ENCODE data around the gene GRB14.
"Not testable (repeated sequence)": the region's sequence is repeated elsewhere in the genome, so short reads cannot be mapped to it uniquely, and the experiment has no call there.

Gene GRB14

DNA sequence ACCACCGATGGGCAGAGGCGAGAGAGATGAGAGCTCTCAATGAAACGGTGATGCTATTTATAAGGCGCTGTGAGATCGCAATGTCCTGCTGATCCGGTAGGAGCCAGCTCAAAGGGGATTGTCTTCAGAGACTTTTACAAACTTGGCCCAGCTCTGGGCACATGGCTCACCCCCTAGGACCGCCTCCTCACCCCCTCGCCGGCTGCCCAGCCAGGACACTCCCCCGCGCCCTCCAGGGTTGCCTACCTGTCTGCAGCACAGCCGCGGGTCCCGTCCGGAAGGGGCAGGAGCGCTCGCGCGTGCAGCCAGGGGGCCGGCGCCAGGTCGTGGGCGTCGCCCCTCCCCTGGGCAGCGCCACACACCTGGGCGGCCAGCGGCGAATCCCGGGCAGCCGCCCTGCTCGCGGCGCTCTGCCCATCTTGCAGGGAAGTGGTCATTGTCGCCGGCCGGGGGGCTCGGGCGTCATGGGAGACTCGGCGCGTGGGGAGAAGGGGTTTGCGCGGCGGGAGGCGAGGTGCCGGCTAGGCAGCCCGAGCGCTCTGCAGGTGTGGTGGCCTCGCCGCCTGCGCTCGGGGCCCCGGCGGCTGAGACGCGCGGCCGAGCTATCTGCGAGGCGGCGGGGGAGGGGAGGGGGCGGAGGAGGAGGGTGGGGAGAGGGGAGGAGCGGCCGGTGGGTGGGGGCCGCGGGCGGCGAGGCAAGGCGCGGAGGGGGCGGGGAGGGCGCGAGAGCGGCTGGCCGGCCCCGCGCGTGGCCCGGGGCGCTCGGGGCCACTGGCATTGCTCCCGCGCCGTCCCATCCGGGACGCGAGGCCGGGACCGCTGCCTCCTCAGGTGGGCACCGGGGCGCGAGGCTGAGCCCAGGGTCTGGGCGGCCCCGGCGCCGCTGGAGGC, at the start of gene GRB14:
TSS of gene GRB14 (minus strand) at position 610 of the 891 bp plus-strand sequence. CDS start at position 437, 173 bp downstream.
- no peak for DNase-seq (ENCODE audit: low read depth, low spot score)

DNA sequence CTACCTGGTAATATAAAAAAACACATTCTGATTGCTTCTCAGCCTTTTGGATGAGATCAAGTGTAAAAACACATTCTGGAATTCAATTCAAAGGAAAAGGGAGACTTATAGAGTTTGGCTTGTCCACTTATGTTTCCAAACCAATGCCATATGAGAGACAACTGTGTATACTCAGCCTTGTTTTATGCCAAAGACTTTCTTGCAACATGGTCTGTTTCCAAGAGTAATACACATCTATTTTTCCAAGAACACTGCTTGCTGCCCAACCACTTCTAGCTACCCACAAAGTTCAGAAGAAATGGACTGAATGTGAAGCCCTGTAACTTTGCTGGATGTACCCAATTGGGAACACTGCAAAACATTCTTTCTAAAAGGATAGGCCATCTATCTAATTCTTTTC, 48.0 kb upstream of the GRB14 start:
- DNase-seq (ENCODE audit: low read depth, low spot score): no peak

DNA sequence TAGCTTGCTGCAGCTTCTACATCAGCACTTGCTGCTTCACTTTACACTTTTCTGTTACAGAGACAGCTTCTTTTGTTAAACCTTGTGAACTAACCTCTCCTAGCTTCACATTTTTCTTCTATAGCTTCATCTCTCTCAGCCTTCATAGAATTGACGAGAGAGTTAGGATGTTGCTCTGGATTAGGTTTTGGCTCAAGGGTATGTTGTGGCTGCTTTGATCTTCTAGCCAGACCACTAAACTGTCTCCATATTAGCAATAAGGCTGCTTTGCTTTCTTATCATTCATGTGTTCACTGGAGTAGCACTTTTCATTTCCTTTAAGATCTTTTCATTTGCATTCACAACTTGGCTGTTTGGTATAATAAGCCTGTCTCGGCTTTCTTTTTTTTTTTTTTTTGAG, 46.3 kb upstream of the GRB14 start:
- no peak for DNase-seq (ENCODE audit: low read depth, low spot score)

DNA sequence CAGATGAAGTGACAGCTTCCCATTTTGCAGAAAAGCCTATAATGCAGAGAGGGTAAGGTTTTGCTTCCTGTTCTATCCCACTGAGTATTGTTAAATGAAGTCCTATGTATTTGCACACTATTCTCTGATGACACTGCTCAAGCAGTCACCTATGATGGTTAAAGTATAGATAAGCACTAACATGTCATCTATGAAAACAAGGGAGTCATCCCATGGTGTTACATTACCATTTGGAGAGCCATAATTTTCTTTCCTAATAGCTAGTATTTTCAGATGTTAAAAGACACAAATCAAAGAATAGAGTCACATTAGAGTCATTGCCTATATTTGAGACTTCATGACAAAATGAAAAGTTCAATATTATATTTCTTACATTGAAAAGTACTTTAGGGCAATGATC, 42.8 kb upstream of the GRB14 start:
- no peak for DNase-seq (ENCODE audit: low read depth, low spot score)

DNA sequence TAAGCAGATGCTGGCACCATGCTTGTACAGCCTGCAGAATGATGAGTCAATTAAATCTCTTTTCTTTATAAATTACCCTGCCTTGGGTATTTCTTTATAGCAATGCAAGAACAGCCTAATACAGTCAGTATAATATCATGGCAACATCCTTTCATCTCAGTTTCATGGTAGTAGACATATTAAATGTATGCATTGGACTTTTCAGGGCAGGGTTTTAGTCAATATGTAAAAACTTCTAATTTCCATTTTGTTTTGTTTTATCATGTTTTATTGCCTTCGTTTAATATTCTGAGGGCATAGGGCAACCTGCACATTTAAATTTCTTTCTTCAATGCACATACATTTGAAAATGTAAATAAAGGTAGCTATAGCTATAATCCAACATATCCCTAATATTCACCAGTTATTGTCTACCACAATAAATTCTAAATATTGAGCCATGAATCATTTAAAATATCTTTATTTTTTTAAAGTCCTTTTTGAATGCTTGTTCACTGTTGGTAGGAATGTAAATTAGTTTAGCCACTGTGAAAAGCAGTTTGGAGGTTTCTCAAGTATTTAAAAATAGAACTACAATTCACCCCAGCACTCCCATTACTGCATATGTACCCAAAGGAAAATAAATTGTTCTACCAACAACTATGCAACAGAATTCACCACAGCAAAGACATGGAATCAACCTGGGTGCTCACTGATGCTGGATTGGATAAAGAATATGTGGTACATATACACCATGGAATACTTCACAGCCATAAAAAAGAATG, 41.8 kb upstream of the GRB14 start:
- no peak for DNase-seq (ENCODE audit: low read depth, low spot score)

DNA sequence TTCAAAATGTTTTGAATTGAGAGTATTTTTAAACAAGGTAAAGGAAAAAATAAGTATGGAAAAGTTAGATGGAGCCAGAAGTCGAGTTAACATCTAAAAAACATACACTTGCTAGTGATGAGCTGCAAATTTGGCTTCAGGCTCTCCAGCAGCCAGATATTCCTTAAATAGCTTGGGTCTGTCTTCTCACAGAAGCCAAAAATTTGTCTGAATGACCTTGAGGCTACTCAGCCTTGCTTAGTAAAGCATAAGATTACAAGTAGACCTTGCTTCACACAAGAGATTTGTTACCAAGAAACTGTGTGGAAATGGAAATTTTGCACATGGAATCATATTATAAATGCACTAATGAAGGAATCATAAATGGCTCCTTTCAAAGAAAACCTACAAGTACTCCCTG, 40.8 kb upstream of the GRB14 start:
- DNase-seq (ENCODE audit: low read depth, low spot score): no peak

DNA sequence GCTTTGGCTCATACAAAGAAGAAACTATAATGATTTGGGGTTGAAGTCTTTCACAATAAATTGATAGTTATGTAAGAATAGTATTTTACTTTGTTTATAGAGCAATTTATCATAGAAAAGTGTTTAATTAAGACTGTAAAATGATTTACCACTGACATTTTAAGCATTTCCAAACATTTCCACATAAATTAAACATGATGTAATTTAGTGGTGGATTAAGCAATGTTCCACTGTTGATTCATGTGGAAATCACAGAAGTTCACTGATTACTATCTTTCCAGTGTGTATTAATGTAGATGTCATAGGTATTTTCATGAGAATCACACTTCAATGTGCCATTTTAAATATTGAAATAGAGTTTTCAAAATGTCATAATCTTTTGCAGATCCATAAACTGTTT, 40.1 kb upstream of the GRB14 start:
- DNase-seq (ENCODE audit: low read depth, low spot score): no peak

DNA sequence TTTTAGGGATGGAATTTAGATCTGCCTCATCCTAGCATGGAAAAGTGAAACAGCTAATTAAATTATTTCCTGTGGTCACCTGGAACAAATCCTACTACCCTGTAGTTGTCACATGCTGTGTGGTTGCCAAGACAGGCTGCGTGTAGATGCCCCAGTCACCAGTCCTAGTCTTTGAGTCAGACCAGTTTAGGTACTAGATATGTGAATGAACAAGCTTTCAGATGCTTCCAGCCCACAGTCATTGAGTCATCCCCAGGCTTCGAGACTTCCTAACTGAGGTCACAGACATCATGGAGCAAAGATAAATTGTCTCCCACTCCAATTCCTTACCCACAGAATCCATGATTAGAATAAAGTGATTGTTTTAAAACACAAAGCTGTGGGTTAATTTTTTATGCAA, 35.8 kb upstream of the GRB14 start:
- DNase-seq (ENCODE audit: low read depth, low spot score): no peak

DNA sequence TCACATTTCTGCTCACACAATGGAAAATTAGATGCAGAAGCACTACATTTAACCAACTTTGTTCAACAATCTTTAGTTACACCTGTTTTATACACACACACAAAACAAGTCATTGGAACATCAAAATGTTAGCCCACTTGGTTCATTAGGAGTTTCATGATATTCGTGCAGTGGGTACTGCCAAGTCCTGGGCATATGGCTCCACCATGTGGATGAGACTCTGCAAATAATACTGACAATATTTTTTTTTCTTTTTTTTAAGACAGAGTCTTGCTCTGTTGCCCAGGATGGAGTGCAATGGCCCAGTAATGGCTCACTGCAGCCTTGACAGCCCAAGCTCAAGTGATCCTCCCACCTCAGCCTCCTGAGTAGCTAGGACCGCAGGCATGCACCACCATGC, 34.5 kb upstream of the GRB14 start:
- no peak for DNase-seq (ENCODE audit: low read depth, low spot score)

DNA sequence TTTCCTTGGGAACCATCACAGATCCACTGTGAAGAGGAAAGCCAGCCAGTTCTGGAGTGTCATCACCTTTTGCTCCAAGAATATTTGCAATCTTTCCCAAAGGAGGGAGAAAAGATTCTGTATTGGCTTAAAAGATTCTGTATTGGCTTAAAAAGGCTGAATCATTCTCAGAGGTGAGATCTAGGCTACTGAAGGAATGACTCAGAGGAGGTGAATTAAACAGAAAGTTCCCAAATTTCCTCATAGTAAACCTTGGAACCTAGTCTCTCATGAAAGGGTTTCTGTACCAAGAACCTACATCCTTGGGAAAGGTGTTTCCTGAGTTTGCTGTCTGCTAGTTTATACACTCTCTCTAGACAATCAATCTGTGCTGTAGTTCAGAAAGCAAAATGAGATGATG, 34.1 kb upstream of the GRB14 start:
- DNase-seq (ENCODE audit: low read depth, low spot score): no peak

DNA sequence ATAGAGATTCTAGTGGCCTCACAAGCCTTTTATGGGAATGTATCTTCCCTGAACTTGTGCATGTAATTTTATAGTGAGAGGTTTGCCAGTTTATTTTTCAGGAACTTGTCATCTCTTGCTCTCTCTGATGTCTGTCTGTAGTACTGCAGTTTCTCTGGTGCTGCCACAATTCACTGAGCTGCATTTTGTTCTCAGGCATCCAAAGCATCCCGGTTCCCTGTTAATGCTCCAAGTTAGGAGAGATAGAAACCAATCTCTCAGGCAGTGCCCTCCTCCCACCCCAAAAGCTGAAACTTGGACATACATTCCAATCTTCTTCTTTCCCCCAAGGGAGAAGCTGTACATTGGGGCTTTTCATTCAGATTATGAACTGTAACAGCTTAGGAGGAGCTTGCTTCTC, 30.1 kb upstream of the GRB14 start:
- no peak for DNase-seq (ENCODE audit: low read depth, low spot score)

DNA sequence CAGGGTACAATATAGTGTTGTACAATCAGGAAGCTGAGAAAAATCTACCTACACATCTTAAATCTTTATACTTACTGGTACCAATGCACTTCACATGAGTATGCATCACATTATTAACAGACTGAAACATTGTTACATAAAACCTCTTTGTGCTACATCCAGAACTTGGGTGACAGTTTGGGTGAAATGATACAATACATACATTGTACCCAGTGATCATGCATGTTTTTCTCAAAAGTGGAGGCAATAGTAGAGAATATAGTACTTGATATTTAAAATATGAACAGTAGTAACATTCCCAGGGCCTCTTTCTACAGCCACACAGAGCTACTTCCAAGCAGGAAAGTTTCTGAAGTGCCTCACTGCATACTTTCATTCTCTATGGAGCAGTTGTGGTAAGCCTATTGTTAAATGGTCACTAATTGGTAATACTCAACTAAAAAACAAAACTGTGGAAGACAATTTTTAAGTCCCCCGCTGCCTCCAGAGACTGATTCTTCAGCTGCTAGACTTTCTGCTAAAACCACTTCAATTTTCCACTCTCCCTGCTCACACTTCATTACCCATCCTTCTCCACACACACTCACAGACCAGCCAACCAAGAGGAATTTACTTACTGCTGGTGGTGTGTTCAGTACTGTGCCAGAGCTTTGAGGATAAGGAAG, 22.9 kb upstream of the GRB14 start:
- no peak for DNase-seq (ENCODE audit: low read depth, low spot score)

DNA sequence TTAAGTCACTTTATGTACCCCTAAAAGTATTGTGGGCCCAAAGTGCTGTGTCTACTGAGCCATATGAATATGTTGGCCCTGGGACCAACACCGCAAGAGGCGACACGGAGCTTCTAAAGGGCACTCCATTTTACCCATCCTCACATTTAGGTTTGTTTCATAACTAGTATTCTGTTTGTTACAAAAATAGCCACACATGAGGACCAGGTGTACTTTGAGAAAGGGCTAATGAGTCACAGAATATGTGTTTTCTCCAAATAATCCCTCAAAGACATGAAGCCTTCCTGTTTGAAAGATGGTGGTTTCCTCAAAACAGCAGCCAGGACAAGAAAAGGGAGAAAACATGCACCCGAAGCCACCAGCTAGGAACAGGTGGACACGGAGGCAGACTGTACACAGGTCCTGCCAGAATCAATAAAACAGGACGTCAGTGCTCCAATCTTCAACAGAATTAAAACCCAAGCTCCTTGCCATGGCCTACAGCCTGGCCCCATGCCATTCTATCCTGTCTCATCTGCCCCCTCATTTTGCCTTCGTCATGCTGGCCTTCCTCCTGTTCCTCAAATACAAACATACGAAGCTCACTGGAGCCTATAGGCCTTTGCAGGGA, 21.8 kb upstream of the GRB14 start:
- no peak for DNase-seq (ENCODE audit: low read depth, low spot score)

DNA sequence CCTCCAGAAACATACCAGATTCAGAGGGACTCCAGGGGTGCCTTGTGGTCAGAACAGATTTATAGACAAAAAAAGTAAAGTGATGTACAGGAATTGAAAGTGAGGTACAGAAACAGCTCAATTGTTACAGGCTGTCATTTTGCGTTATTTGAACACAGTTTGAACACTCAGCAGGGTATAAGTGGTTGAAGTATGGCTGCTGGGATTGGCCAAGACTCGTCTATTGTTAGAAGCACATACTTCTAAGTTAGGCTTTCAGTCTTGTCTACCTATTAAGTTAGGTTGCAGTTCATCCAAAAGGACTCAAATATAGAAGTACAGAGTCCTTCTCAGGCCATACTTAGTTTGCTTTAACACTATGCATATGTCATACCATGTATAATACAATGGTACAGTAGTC, 21.0 kb upstream of the GRB14 start:
- DNase-seq (ENCODE audit: low read depth, low spot score): no peak

DNA sequence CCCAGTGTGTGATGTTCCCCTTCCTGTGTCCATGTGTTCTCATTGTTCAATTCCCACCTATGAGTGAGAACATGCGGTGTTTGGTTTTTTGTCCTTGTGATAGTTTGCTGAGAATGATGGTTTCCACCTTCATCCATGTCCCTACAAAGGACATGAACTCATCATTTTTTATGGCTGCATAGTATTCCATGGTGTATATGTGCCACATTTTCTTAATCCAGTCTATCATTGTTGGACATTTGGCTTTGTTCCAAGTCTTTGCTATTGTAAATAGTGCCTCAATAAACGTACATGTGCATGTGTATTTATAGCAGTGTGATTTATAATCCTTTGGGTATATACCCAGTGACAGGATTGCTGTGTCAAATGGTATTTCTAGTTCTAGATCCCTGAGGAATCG, 7.0 kb upstream of the GRB14 start:
- DNase-seq (ENCODE audit: low read depth, low spot score): not testable (repeated sequence)

DNA sequence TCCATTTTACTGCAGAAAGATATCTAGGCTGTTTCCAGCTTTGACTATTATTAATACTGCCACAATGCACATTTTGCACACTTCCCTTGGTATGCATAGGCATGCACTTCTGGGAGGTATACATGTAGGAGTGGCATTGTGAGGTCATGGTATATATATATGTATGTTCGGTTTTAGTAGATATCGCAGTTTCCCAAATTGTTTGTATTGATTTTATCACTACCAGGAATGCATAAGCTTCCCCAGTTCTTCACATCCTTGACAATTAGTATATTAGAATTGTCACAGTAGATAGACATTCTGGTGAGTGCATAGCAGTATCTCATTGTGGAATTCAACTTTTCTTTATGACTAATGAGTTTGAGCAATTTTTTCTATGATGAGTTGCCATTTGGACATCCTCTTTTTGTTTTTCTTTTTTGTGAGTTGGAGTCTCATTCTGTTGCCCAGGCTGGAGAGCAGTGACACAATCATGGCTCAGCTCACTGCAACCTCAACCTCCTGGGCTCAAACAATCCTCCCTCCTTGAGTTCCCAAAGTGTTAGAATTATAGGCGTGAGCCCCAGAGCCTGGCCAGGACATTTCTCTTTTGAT, 4.2 kb upstream of the GRB14 start:
- no peak for DNase-seq (ENCODE audit: low read depth, low spot score)

DNA sequence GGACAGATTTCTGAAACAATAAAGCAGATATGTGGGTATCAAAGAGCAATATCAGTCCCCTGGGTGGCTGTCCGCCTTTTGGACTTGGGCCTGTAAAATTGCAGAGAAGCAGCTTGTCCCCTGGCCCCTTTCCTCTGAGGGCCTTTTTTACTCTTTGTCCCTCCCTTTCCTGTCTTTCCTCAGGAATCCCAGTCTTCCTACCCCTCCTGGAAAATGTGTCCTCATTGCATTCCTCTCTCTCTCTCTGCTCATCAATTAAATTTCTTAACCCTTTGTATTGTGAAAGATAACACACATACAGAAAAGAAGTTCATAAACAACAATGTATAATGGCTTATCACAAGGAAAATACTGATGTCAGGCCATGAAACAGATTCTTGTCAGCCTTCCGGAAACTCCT, 3.0 kb upstream of the GRB14 start:
- DNase-seq (ENCODE audit: low read depth, low spot score): no peak

DNA sequence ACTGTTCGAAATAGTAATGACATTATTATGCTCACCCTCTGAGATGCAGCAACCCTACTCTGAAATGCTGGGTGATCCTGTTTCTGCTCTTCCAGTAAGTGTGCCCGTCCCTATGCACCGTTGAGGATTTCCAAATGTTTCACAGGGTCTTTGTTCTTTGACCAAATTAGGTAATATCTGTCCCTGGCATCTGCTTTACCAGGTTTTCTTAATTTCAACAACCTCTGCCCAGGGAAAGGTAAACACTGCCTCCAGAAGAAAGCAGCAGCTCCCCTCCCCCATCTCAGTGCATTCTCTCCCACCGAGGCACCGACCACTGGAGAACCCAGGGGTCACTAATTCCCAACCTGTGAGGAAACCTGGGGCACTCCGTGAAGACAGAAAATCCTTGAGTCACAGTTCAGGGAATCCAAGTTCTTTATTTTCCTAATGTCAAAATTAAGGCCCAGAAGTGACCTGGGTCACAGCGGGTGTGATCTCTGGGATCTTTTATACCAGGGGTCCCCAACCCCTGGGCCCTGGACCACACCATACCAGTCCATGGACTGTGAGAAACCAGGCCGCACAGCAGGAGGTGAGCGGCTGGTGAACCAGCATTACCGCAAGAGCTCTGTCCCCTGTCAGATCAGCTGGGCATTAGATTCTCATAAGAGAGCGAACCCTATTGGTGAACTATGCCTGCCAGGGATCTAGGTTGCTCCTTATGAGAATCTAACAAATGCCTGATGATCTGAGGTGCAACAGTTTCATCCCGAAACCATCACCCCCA, 1.2 kb upstream of the GRB14 start:
- no peak for DNase-seq (ENCODE audit: low read depth, low spot score)

DNA sequence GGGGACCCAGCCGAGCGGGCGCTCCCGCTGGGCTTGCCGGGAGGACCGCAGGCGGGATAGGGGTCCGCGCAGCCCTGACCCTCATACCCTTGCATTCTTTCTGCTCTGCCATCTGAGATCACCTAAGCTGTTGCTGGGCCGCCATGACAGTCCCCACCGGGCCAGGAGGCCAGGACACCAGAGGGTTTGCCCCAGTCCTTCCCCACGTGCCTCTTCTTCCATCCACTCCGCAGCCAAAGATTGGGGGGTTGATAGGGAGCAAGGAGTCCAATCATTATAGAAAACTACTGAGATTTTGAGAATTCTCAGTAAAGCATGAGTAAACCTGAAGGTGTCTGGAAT, 453 bp upstream of the GRB14 start:
- DNase-seq (ENCODE audit: low read depth, low spot score): no peak

DNA sequence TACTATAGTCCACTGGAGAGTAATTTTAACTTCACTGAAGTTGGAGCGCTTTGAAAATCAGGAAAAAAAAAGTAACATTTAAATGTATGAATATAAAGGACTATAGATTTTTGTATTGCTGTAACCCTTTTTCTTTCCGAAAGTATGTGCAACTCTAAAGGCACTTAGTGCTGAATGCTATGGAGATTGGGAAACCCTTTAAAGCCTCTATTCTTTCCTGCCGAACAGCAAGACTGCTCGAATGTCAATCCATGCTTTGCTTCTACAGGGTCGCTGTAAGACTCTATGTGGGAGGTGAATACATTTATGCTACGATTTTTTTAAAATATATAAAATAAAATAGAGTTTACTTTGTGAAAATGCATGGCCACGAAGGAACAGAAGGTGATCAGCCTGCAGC, 825 bp downstream of the GRB14 start:
- DNase-seq (ENCODE audit: low read depth, low spot score): no peak

DNA sequence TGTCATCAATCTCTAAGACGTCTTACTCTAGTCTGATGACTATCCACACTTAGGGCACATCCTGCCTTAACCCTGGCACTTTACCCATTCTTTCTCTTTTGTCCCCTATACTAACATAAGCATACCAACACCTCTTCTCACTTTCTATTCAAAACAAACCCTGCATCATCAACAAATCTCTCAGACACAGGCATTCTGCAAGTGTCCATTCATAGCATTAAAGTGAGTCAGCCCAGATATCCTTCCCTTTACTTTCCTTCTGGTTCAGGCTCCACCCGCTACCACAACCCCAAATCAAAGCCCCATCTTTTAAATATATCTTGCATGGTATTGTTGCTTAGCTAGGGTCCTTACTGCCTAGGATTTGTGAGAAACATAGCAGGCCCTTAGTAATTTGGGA, 3.8 kb downstream of the GRB14 start:
- no peak for DNase-seq (ENCODE audit: low read depth, low spot score)

Measured in activated CD4-positive, CD25-positive, alpha-beta regulatory T cell treated with anti-CD3 and anti-CD28 coated beads, Interleukin-2, amount 50 U/mL, for 16 hours (primary cell).